Left renal pelvis (tissue), 4 donors: Measurements from ENCODE around the gene COQ8B. TPM values are rescaled to one million over a fixed set of nuclear protein-coding genes. Genes with fewer than 3 reads are reported as not detected.
"Not testable (repeated sequence)": the region's sequence is repeated elsewhere in the genome, so short reads cannot be mapped to it uniquely, and the experiment has no call there.

Experiments used
- DNase-seq, 4 donors: peaks; one replicate each; pipeline ENCODE4 v3.0.0-alpha.2; 2013; ENCODE audit warnings: low read depth in 4 of 4, low spot score in 3 of 4
- polyA plus RNA-seq, 4 donors: library from polyadenylated mRNA; unstranded; fragments of 120-200 nt; gene quantifications; one replicate each; pipeline ENCODE4 v1.2.1, GENCODE V29; 2013; ENCODE audit not compliant: insufficient read length in 4 of 4

The COQ8B gene
- polyA plus RNA-seq, 4 donors: 25.9 to 49.7 (median 30.0) TPM

GRCh38 chr19:40672573-40673299 lies 44.0 kb downstream of the COQ8B start:
- no peak for DNase-seq

GRCh38 chr19:40672038-40672437 lies 44.6 kb downstream of the COQ8B start:
- DNase-seq: no peak

GRCh38 chr19:40671404-40671803 lies 45.3 kb downstream of the COQ8B start:
- no peak for DNase-seq

GRCh38 chr19:40668991-40669614 lies 47.6 kb downstream of the COQ8B start:
- DNase-seq: no peak

GRCh38 chr19:40667602-40668001 lies 49.1 kb downstream of the COQ8B start:
- DNase-seq: no peak

- no peak for DNase-seq
Measured at GRCh38 chr19:40666803-40667438, 49.8 kb downstream of the COQ8B start.

GRCh38 chr19:40663695-40664692 lies 52.7 kb downstream of the COQ8B start:
- no peak for DNase-seq

GRCh38 chr19:40662925-40663694 lies 53.6 kb downstream of the COQ8B start:
- peak; percentile 69 to 77 (median 72) for DNase-seq

GRCh38 chr19:40661616-40662015 lies 55.1 kb downstream of the COQ8B start:
- DNase-seq: no peak

GRCh38 chr19:40659566-40659965 lies 57.1 kb downstream of the COQ8B start:
- DNase-seq: no peak

GRCh38 chr19:40659116-40659515 lies 57.6 kb downstream of the COQ8B start:
- DNase-seq: no peak

- no peak for DNase-seq
Measured at GRCh38 chr19:40658031-40658430, 58.7 kb downstream of the COQ8B start.

- not testable (repeated sequence) for DNase-seq
Measured at GRCh38 chr19:40655684-40656083, 61.0 kb downstream of the COQ8B start.

- DNase-seq: not testable (repeated sequence)
Measured at GRCh38 chr19:40652303-40652702, 64.4 kb downstream of the COQ8B start.

GRCh38 chr19:40650749-40651305 lies 65.9 kb downstream of the COQ8B start:
- no peak for DNase-seq

- not testable (repeated sequence) for DNase-seq
Measured at GRCh38 chr19:40649903-40650675, 66.6 kb downstream of the COQ8B start.

- no peak for DNase-seq
Measured at GRCh38 chr19:40646743-40647254, 69.9 kb downstream of the COQ8B start.

GRCh38 chr19:40642757-40643305 lies 73.9 kb downstream of the COQ8B start:
- DNase-seq: no peak
